Stimulated activated CD8-positive, alpha-beta memory T cell treated with anti-CD3 and anti-CD28 coated beads, Interleukin-2, amount 100 ng/mL, for 48 hours (primary cell): ENCODE data around the gene ADGRD2.
"Not testable (repeated sequence)": the region's sequence is repeated elsewhere in the genome, so short reads cannot be mapped to it uniquely, and the experiment has no call there.

Experiments
- DNase-seq, 2 donors: peaks; one replicate each; pipeline ENCODE4 v3.0.0-alpha.2; 2020; ENCODE audit warnings: low read depth in 2 of 2

ADGRD2 gene

GRCh38 chr9:124450241-124450924 is at the start of gene ADGRD2:
Gene ADGRD2 (plus strand): TSS chr9:124450451. CDS start chr9:124451667, 1,216 bp downstream.
- peak in 1 of 2 donors; percentile 20 for DNase-seq

- DNase-seq = no peak
Measured at GRCh38 chr9:124403246-124403645, 47.0 kb upstream of the ADGRD2 start.

- no peak for DNase-seq
Measured at GRCh38 chr9:124409410-124409809, 40.8 kb upstream of the ADGRD2 start.

GRCh38 chr9:124410321-124410913 is 39.8 kb upstream of the ADGRD2 start:
- no peak for DNase-seq

- DNase-seq = no peak
Measured at GRCh38 chr9:124411514-124412227, 38.6 kb upstream of the ADGRD2 start.

- DNase-seq = no peak
Measured at GRCh38 chr9:124412228-124412575, 38.0 kb upstream of the ADGRD2 start.

DNA sequence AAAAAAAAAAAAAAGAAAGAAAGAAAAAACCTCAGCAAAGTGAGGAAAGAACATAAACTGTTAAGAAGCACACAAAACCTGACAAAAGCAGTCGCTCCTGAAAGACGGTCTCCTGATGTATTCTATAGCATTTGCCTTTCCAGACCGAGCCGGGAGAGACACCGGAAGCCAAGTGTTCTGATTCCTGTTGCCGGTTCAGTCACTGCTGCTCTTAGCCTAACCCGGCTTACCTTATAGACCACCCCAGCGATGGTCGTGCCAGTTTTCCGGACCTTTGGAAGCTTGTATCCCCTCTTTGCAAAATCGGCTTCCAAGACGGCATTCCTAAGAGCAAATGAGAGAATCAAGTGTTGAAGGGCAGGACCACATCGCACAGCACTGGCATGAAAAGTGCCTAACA is 35.6 kb upstream of the ADGRD2 start:
- no peak for DNase-seq

DNA sequence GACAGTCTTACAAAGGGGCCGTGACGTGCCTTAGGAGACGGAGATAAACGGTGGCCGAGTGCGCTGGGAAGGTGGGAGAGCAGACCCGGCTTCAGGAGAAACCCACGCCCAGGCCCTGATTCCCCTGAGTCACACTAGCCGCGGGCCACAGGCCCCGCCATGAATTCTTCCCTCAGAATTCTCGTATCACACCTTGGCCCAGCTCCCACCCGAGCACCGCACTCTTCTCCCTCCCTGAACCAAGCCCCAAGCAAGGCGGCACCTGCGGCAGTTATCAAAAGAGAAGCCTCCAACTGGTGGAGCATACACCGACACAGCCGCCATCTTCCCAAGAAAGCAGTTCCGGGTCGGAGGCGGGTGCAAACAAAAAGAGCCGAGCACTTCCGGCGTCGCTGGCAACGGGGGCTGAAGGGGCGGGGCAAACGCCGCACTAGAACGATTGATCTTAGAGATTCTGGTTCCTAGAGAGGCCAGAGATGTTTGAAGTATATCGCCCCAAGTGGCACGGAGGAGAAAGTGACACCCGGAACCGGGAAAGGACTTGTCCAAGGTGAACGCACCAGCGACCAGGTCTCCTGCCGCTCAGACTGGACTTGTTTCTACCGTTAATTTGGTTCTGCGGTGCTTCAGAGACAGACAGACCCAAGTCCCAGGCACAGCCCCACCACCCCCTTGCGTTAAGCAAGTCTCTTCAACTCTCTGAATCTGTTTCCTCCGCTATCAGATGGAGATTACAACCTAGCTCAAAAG is 35.0 kb upstream of the ADGRD2 start, which contains the start of gene PSMB7:
Gene PSMB7 (minus strand): TSS at position 341 of the 750 bp plus-strand sequence. CDS start 17 bp downstream, at position 324.
- DNase-seq = peak; percentile 92 to 97

- DNase-seq = no peak
Measured at GRCh38 chr9:124415852-124416484, 34.3 kb upstream of the ADGRD2 start.

DNA sequence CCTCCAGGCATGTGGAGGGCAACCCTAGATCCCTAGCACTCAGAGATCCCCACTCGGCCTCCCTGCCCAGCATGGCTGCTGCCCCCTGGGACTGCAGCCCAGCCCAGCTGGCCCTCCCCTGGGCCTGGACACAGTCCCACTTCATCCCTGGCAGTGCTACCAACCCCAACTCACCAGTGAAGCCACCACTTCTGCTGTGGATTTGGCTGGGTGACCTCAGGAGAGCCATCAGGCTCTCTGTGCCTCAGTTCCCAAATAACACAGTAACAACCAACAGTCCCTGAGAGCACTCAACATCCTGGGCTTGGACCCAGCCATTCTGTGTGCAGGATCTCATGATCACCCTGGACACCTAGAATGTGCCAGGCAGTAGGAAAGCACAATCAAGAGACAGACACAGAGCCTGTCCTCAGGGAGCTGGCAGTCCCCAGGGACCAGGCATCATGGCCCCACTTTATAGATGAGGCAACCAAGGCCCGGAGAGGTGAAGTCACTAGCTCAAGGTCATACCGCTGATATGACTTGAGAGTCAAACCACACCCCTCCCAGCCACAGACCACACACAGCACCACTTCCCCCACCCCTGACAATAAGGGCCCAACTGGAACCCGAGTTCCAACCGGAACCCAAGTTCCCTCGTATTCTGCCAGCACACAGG is 30.3 kb upstream of the ADGRD2 start:
- DNase-seq = no peak

GRCh38 chr9:124420991-124421543 is 29.2 kb upstream of the ADGRD2 start:
- no peak for DNase-seq

DNA sequence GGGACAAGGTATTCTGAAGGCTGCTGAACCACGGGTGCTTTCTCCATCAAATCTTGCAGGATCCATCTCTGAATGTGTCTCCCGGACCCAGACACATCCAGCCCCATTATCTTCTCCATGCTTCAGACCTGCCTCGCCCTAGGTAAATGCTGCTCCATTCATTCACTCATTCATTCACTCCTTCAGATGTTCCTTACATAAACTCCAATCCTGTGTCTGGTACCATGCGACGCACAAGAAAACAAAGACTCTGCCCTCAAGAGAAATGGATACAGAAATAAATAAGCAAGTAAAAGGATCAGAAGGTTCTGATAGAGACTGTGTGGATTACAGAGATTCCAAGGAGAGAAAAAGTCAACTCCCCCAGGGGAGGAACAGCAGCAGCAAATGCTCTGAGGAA is 27.1 kb upstream of the ADGRD2 start:
- DNase-seq = no peak

GRCh38 chr9:124423591-124423990 is 26.7 kb upstream of the ADGRD2 start:
- DNase-seq = no peak

GRCh38 chr9:124425733-124426132 is 24.5 kb upstream of the ADGRD2 start:
- not testable (repeated sequence) for DNase-seq

DNA sequence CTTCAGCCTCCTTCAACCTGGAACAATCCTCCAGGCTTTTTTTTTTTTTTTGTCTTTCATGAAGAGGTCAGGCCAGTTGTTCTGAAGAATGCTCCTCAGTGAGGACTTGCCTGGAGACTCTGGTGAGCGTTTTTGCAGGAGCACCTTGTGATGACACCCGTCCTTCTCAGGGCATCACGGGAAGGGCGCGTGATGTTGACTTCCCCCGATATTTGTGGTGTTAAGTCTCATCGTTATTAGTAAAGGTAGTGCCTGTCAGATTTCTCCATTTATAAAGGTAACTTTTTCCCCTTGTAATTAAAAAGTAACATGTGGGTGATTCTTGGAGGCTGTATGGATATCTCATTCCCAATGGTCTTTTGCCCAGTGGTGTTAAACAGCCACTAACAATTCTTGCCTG is 23.9 kb upstream of the ADGRD2 start:
- DNase-seq = no peak

DNA sequence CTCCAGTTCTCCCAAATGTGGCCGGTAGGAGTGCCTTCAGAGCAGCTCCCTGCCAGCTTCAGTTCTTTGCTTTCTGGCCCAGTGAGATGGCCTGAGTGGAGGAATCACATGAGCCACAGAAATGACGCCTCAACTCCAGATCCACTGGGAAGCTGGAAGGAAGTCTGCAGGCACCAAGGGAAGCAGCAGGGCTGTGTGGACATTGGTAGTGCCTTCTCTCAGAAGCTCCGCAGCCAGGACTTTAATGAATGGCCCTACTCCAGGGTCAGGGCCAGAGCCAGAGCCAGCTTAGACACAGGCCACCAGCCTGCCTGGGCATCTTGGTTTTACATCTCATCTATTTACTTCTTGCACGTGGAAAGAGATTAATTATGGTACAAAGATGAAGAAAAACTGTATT is 23.0 kb upstream of the ADGRD2 start:
- DNase-seq = no peak

- no peak for DNase-seq
Measured at GRCh38 chr9:124428751-124429529, 21.3 kb upstream of the ADGRD2 start.

DNA sequence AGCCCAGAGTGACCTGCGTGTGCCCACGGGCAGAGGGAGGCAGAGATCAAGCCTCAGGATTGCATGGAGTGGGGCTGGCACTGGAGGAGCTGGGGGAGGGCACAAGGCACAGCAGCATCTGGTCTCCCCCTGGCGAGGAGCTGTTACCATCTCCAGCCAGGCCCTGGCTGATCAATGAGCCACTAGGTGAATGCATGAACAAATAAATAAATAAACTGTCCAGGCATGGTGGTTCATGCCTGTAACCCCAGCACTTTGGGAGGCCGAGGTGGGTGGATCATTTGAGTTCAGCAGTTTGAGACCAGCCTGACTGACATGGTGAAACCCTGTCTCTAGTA is 20.8 kb upstream of the ADGRD2 start:
- no peak for DNase-seq

GRCh38 chr9:124436320-124436719 is 13.9 kb upstream of the ADGRD2 start:
- no peak for DNase-seq

DNA sequence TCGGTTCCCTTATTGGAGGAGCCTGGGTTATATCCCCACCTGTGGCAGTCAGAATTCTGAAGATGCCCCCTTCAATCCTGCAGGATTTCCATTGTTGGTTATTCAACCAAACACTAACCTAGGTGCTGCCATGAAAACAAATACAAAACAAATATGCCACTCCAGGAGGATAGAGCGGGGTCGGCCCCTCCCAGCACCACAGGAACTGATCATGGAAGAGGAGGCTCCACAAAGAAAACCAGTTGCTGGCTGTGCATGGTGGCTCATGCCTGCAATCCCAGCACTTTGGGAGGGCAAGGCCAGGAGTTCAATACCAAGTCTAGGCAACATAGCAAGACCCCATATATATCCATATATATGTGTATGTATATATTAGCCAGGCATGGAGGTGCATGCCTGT is 13.2 kb upstream of the ADGRD2 start:
- no peak for DNase-seq
